Hematopoietic multipotent progenitor cell (in vitro differentiated cells): ENCODE results near the gene HLA-DMA. TPM values are rescaled to one million over a fixed set of nuclear protein-coding genes. Genes with fewer than 3 reads are reported as not detected.

Experiments used
- DNase-seq, 3 donors: peaks; one replicate each; pipeline ENCODE4 v3.0.0-alpha.2; 2011 to 2015; ENCODE audit warnings: low read depth in 2 of 3, low spot score in 2 of 3
- total RNA-seq: library from RNA; depleted of rRNA; stranded (reverse); fragments of >200 nt; gene quantifications from one replicate; pipeline ENCODE4 v1.2.3, GENCODE V29; 2012

The HLA-DMA gene
- total RNA-seq, 1 donor, result 156 TPM

DNA sequence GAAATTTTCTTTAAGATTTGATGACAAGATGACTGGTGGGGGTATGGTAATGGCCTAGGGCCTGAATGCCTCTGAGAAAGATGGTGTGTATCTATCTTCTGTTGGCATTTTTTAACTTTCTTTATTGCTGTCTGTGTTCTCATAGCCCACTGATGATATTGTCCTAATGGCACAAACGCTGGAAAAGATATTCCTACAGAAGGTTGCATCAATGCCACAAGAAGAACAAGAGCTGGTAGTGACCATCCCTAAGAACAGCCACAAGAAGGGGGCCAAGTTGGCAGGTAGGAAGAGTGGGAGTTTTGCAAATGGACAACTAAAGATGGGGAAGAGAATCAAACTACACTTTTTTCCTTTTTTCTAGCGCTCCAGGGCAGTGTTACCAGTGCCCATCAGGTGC lies 23.0 kb upstream of the HLA-DMA start:
- DNase-seq, result no peak

DNA sequence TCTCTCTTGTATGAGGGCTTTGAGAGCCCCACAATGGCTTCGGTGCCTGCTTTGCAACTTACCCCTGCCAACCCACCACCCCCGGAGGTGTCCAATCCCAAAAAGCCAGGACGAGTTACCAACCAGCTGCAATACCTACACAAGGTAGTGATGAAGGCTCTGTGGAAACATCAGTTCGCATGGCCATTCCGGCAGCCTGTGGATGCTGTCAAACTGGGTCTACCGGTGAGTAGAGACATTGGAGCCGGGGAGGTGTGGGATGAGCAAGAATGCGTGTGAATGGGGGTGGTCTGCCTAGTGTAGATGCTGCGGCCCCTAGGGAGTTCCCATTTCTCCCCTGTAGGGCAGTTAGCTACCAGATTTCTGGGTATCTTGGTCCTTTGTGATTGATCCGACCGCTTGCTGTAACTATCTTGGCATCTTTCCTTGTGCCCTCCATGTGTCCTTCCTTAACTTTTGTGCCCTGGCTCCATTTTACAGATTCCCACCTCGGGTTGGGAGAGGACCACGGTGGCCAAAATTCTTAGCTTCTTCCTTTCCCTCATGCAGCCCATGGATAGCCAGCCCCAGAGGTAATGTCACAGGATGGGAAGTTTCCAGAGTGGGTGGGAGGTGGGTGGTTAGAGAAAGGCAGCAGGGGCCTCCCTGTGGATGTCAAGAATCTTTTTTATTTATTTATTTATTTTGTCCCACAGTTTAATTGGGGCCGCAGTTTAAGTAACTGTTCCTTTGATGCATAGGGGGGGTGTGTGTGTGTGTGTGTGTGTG lies 21.8 kb upstream of the HLA-DMA start:
- no peak for DNase-seq

DNA sequence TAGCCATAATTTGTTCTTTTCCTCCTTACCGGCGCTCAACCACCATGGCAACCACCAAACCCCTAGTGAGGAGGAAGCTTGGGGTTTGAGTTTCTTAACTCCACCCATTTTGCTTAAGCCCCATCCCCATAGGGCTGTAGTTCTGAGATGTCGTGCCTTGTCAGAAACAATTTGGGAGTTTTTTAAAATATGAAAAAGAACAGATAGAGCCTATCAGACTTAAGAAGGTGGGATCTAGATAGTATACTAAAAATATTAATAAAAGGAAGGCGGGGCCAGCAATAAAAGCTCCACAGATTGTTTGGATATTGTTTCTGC lies 21.1 kb upstream of the HLA-DMA start:
- peak in 2 of 3 donors; percentile 46 to 63 for DNase-seq

DNA sequence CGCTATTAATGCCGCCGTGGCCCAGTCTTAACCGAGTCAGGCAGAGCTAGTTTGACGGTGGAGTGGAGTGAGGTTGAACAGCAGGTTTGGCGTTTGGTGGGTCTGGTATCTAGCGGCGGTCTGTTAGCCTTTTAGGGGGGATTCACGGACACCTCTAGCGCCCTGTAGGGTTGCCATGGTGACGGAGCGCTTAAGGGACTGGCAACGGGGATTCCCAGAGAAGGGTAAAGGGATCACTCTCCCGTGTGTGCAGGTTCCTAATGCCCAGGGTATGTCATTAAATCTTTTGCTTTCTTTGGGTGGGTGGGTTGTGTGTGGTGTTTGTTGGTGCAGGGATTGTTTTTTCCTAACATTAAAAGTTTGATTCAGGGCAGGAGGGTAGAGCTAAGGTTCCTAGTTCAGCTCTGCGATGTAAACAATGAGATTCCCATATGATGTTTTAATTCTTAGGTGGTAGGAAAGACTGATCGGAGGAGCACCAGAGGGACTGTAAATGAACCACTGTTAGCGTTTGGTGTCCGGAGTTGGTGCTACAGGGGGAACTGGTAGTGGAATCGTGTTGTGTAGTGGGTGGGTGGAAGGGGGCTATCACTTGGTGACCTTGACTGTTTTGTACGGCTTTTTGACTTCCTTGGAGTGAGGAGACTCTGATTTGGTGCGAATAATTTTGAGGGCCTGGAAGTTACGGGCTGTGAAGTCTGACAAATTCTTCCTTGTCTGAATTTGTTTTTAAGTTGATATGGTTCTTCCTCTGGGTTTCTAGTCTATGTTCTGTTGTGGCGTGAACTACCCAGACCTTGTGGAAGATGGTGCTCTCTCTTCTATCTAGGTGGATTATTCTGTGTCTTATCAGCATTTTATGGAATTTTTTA lies 20.5 kb upstream of the HLA-DMA start:
- DNase-seq, result peak in 2 of 3 donors; percentile 54 to 57

DNA sequence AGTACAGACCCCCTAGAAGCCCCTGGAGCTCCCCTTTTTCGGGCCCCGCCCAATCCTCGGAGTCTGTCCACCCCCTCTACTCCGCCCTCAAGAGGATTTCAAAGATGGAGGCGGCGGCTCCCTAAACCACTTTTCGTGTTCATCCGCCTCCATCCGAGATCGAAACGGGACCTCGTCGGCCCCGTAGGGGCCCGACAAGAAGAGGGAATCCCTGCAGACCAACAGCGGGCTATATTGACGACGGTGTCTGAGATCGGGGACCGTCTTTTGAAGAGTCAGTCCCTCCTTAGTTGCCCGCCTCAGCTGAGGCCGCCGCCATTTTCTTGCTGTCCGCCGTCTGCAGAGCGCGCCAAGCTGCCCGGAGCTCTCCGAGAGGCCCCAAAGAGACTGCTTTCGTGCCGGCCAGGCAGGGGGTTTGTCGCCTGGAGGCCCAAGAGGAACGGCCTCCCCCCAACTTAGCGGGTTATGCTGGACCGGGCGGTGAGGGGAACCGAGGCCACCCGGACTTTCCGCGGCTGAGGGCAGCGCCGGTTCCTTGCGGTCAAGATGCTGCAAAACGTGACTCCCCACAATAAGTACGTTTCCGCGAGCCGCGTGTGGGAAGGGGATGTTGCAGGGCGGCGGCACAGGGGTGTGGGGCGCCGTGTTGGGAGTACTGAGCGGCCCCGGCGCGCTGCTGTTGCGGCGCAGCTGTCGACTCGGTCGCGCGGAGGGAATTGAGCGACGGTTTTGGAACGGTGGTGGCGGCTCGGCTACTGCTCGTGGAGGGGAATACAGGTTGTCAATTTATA lies 19.7 kb upstream of the HLA-DMA start:
- peak in 1 of 3 donors; percentile 74 for DNase-seq

DNA sequence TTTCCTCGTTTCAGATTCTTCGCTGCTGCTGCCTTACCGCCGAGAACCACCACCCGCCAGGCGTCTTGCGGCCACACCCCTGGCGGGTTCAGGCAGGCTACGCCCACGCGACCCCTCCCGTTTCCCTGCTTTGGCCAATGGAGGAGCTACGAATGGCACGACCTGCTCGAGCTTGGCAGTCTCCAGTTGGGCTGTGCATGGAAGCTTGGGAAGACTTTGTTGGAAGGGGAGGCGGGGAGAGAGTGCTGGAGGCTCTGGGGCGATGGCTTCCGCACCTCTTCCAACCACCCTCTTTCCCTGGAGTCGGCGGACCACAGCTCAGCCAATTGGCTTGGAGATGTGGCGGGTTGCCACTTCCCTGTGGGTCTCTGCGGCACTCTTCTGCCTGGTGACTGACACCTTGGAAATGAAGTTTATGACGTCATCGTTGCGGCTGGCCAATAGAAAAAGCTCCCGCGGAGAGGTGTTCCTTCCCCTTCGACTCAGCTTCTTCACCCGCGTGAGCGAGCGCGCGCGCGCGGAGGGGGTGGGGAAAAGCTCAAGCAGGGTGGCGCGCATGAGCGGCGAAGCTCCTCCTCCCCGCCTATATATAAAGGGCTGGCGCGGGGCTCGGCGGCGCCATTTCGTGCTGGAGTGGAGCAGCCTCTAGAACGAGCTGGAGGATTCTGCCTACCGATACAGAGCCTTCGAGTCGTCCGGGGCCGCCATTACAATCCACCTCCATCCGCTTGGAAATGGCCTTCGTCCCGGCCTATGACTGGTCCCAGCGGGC lies 18.9 kb upstream of the HLA-DMA start:
- peak; percentile 100 for DNase-seq

DNA sequence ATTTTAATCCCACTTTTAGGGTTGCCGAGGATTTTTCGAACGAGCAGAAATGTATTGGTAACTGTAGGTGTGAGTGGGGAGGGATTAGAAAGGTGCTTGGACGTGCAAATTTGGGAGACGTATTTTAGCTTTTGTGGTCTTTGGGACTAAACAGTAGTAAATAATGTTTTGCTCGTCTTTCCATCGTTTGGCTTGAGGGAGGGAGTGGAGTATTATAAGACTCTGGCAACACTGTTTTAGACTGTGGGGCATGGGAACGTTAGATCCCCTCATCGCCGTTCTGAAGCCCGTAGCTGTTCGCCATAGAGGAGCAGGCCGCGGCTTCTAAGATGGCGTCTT lies 18.3 kb upstream of the HLA-DMA start:
- no peak for DNase-seq

DNA sequence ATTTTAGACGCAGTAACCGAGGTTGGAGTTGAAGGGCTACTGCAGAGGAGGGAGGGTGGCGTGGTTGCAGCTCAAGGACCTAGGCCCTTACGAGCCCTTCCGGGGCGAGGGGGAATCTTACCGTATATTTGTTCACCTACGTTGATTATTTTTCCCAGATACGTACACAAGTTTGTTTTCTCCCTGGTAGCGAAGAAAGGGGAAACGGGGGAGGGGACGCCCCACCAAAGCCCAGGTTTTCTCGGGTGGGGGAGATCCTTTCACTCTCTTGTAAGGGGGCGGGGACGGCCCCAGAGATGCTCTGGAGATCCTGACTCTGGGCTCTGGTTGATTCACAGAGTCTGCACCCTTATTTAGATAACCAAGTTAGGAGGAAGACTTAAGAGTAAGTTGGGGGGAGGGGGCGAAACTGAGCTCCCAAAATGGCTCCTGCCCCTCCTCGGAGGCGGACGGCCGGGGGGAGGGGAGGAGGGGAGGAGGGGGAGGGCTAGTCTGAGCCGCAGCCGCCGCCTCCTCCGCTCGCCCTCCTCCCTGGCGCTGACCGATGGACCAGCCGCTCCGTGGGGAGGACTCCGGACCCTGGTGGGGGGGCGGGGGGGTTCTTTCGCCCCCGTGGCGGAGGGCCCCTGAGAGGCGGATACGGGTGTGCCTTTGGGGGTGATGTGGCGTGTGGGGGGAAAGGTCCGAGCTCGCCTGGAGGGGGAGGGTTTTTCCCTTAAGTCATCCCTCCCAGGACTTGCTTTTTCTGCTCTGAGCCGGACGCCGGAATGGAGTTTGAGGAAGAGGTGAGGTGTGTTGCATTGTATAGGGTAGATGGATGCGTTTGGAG lies 17.7 kb upstream of the HLA-DMA start:
- peak in 2 of 3 donors; percentile 71 to 88 for DNase-seq

DNA sequence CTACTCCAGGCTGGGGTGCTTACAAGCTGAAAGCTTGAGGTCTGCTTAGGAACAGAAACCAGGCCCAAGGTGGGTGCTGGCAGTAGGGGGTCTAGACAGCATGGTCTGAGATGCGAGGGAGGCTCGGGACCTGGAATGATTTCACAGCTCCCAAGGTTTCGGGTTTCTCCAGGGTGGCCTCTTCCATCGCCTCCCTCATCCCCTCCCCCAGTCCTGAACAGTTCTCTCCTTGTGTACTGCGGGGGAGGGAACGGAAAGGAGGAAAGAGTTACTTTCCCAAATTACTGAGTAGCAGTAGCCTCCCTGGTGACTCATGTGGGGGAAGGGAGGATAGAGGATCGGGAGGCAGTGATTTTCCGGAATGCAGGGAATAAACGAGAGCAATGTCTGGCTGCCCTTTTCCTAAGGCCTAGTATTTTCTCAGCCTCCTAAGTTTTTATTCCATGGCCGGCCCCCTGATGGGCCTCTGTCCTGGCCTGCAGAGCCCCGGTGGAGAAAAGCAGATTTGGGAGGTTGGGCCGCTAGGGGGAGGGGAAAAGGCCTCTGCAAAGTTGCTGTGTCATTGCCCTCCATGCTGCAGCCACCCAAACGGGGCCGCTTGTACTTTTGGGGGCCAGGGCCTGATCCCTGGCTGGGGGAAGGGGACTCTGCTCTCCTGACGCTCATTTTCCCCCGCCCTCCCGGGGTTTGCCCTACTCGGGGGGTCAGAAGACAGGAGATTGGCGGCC lies 17.0 kb upstream of the HLA-DMA start:
- peak in 2 of 3 donors; percentile 89 to 95 for DNase-seq

DNA sequence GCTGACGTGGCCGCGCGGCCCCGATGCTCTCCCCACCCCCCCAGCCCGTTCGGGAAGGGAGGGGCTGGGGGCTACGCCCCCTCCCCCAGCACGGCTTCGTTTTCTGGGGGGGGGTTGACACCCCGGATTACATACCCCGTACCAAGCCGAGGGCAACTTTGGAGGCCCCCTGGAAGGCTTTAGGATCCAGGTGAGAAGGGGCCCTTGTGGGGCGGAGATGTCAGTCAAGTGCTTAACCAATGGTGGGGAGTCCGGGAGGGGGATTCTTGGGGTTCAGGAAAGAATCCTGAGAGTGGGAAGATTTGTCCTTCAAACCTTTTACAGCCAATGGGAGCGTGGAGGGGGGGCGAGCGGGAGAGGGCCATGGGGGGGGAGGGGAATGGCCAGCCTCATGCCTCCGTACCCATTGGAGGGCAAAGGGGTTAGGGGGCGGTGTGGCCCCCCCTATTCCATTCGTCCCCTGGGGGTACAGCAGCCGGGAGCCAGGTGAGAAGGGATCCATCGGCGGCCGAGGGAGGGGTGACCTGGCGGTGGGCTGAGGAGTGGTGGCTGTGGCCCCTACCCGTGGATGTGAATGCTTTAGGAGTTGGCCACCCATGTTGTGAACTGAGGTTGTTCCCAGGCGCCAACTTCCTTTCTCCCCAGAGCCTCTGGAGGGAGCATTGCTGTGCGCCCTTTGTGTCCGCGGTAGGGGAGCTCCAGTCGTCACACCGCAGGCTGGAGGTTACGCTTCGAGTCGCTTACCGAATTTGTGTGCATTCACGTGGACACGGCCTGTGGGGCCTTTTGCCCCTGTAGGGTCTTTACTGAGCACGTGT lies 16.2 kb upstream of the HLA-DMA start:
- peak in 2 of 3 donors; percentile 62 to 67 for DNase-seq

DNA sequence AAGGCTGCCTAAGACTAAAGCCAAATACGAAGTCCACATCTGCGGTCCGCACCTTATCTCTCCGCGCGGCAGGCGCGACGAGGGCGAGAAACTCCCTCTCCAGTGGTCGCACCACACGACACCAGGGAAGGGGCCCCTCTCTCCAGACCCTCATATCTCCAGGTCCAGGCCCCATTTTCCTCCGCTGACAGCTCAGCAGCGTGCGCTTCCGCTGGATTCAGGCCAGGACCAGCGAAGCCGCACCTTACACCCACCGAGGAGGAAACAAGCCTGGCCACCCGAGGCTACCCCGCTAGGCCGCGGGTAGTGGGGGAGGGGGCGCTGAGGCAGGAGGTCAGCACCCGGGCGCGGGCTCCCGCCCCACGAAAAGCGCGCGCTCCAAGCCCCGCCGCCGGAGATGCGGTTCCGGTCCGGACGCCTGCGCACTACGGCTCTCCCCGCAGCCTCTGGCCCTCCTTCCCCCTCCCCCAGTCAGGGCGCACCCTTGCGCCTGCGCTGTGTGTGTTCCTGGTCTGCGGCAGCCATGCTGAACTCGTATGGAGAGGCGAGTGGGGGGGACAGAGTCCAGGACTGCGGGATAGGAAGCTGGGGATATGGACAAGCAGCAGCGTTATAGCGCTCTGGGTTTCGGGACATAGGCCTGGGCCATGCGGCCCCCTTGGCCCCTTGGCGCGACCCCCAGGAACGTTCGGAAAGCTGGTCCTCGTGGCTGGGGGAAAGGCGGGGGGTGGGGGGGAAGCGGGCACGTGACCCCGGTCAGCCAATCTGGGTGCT lies 15.4 kb upstream of the HLA-DMA start, which contains the start of gene BRD2:
BRD2 (plus strand) TSS at position 502 of the 774 bp plus-strand sequence. CDS start 4,305 bp downstream, outside the sequence.
- DNase-seq, result peak; percentile 96 to 99 (median 98)

DNA sequence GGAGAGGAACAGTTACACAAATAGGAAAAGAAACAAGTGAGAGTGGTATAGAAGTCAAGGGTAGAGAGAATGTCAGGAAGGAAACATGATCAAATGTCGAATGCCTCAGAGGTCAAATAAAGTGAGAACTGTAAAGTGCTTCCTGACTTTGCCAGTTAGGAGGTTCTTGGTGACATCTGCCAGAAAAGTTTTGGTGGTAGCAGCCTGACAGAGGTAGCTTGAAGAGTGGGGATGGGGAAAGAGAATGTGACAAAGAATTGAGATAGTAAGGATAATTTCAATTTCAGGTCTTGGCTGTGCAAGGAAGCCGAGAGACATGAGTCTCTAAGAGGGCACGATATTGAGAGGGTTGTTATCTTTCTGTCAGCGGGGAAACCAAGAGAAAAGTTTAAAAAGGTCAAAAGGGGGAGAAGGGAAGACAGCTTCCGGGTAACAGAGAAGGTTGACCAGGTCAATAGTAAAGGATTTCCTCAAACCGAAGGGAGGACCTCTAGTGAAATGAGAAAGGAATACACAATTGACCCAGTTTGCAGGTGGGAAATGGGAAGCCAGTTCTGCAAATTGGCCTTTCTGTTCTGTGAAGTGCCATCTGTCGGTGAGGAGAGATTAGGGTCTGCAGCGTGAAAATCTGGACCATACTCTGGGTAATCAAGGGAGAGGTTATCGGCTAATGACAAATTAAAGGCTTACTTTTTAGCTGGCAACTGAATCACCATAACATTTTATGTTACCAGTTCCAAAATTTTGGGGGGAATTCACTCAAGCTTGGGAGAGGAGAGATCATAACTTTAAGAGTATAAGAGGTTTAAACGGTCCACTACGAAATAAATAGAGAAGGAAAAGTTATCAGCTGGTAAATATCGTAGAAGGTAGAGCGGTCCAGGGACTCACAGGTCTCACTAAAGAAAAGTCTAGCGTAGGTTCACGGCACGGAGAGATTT lies 14.5 kb upstream of the HLA-DMA start:
- peak in 2 of 3 donors; percentile 57 to 61 for DNase-seq

DNA sequence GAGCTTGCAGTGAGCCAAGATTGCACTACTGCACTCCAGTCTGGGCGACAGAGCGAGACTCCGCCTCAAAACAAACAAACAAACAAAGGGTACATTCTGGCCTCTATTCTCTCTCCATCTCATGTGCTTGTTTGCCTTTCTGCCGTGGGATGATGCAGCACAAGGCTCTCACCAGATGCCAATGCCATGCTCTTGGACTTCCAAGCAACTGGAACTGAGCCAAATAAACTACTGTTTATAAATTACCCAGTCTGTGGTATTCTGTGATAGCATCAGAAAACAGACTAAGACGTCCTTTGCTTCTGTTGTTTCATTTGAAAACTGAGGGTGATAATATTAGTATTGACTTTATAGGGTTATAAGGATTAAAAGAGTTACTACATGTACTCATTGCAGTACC lies 11.9 kb upstream of the HLA-DMA start:
- DNase-seq, result no peak

DNA sequence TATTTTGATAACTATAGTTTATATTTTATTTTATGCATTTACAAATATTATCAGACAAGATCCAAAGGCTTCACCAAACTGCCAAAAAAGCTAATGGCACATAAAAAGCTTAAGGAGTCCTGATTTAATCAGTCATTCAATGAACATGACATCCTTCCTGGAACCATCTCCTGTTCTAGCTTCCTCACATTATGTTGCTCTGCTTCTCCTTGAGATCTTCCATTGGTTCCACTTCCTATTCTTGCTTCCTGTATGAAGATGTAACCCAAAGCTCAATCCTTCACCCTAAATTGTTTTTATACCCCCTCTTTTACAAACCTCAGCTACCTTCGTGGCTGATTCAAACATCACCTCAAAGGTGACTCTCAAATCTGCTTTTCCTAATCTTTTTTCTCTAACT lies 11.0 kb upstream of the HLA-DMA start:
- DNase-seq, result no peak

DNA sequence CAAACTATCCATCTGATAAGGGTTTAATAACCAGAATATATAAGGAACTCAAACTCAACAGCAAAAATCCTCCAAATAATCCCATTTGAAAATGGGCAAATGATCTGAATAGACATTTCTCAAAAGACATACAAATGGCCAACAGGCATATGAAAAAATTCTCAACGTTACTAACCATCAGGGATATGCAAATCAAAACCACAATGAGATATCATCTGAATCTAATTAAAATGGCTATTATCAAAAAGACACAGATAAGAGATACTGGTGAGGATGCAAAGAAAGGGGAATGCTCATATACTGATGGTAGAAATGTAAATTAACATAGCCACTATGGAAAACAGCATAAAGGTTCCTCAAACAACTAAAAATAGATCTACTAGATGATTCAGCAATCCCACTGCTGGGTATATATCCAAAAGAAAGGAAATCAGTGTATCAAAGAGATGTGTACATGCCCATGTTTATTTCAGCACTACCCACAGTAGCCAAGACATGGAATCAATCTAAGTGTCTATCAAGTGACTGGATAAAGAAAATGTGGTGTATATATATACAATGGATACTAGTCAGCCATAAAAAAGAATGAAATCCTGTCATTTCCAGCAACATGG lies 9.4 kb upstream of the HLA-DMA start:
- DNase-seq, result no peak

DNA sequence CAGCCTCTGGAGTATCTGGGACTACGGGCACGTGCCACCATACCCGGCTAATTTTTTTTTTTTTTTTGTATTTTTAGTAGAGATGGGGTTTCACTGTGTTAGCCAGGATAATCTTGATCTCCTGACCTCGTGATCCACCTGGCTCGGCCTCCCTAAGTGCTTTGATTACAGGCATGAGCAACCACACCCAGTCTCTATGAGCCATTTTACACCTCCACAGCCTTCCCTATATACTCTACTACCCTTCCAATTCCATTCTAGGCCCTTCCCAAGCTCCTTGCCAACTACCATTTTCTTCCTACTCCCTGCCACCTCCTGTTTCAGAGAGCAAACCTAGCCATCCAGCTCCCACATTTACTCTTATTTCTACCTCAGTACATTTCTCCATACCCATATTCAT lies 7.7 kb upstream of the HLA-DMA start:
- DNase-seq, result no peak
